ENCODE data around the gene CDADC1. TPM values are rescaled to one million over a fixed set of nuclear protein-coding genes. Genes with fewer than 3 reads are reported as not detected.
A peak's percentile ranks its signal among the peaks of the same experiment; 100 is the strongest.
"Not testable (repeated sequence)": the region's sequence is repeated elsewhere in the genome, so short reads cannot be mapped to it uniquely, and the experiment has no call there.

Gene CDADC1
- total RNA-seq, 4 donors from 2014 or later: 9.0 to 19.5 (median 14.1) TPM

- 79 to 90% methylated on average over 2 of the region's 2 CpGs for whole genome bisulfite sequencing, 2 donors
- H3K27me3 ChIP-seq: no peaks in the 10 kb centered on the region
- DNase-seq (ENCODE audit: low spot score in 2 of 2): no peak
- peaks cover 0 to 24% (median 0%) of the 10 kb centered on the region in 3 donors for H3K36me3 ChIP-seq
- no peak for TF ChIP-seq EP300 (IDR thresholded peaks at IDR 0.05)
- TF ChIP-seq POLR2A (IDR thresholded peaks at IDR 0.05): no peak
- TF ChIP-seq, protein P1, sequence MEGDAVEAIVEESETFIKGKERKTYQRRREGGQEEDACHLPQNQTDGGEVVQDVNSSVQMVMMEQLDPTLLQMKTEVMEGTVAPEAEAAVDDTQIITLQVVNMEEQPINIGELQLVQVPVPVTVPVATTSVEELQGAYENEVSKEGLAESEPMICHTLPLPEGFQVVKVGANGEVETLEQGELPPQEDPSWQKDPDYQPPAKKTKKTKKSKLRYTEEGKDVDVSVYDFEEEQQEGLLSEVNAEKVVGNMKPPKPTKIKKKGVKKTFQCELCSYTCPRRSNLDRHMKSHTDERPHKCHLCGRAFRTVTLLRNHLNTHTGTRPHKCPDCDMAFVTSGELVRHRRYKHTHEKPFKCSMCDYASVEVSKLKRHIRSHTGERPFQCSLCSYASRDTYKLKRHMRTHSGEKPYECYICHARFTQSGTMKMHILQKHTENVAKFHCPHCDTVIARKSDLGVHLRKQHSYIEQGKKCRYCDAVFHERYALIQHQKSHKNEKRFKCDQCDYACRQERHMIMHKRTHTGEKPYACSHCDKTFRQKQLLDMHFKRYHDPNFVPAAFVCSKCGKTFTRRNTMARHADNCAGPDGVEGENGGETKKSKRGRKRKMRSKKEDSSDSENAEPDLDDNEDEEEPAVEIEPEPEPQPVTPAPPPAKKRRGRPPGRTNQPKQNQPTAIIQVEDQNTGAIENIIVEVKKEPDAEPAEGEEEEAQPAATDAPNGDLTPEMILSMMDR (IDR thresholded peaks at IDR 0.05): no peak
- H3K27ac ChIP-seq: peak overlapping the region in 3 of 4 donors; percentile 45 to 73 (median 60)
- H3K4me1 ChIP-seq: peaks cover 0 to 25% (median 6%) of the 10 kb centered on the region in 4 donors
- H3K9me3 ChIP-seq: no peaks in the 10 kb centered on the region
- no peak overlapping the region for H3K4me3 ChIP-seq
Measured at GRCh38 chr13:49319951-49320350, 72.2 kb downstream of the CDADC1 start.

DNA sequence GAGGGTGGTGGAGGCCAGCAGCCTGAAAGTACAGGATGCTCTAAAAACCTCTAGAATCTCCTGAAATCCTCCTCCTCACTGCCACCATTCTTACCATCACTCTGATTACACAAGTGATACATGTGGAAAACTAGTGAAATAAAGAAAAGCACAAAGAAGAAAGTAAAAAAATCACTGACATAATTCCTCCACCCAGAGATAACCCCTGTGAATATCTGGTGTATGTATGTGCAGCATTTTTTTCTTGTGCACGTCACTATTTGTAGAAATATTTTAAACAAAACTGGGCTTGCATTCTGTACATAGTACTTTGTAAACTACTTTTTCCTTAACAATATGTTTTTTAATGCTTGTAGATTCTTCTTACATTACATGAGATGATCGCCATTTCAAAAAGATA is 73.2 kb downstream of the CDADC1 start:
- Histone ChIP-seq H3K4me3 (no peak overlapping the region), H3K27me3 (no peaks in the 10 kb centered on the region), H3K4me1 (peaks cover 0 to 19% (median 3%) of the 10 kb centered on the region in 4 donors), H3K27ac (peak overlapping the region in 2 of 4 donors; percentile 60 to 73), H3K9me3 (no peaks in the 10 kb centered on the region), H3K36me3 (peaks cover 0 to 27% (median 0%) of the 10 kb centered on the region in 3 donors)
- DNase-seq (ENCODE audit: low spot score in 2 of 2): no peak
- 80 to 83% methylated on average over 2 of the region's 2 CpGs for WGBS, 2 donors
- TF ChIP-seq, protein P1 (IDR thresholded peaks at IDR 0.05): no peak
- TF ChIP-seq EP300 (IDR thresholded peaks at IDR 0.05) (no peak), POLR2A (IDR thresholded peaks at IDR 0.05) (no peak)

DNA sequence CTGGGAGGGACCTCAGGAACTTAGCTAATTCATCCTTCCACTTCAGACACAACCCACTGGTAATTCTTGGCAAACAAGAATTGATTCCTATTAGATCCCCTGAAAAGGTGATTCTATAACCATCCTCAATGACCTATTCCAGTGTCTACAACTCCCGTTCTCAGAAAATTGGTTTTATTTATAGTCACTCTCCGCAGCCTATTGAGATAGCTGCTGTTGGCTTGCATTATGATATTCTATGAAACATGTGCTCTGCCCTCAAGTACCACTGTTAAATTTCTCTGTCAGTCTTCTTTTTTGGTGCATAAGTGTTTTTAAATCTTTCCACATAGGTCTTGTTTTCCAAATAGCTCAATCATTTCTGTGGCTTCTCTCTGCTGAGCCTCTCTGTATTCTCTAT is 75.0 kb downstream of the CDADC1 start:
- Histone ChIP-seq H3K4me3 (no peak overlapping the region), H3K27me3 (no peaks in the 10 kb centered on the region), H3K36me3 (peaks cover 0 to 30% (median 0%) of the 10 kb centered on the region in 3 donors), H3K9me3 (no peaks in the 10 kb centered on the region), H3K4me1 (peaks cover 0 to 15% (median 3%) of the 10 kb centered on the region in 4 donors), H3K27ac (no peak overlapping the region)
- 86 to 91% methylated on average over 2 of the region's 2 CpGs for WGBS, 2 donors
- no peak for TF ChIP-seq POLR2A (IDR thresholded peaks at IDR 0.05)
- TF ChIP-seq, protein P1 (IDR thresholded peaks at IDR 0.05): no peak
- DNase-seq (ENCODE audit: low spot score in 2 of 2): no peak

DNA sequence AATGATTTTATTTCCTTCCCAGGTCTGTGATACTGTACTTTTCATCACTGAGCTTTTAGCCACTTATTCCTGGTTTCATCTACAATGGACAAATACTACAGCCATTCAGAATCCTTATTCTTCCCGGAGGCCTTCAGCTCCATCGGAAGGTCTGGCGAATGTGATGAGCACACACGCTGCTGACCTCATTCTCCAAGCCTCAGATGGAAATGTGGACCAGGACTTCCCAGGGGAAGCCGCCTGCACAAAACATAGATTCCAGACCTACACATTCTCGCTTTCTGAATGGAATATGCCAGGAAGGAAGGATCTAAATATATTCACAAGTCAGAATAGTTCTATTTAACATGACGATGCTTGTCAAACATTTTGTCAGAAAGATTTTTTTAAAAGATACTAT is 75.6 kb downstream of the CDADC1 start:
- Histone ChIP-seq H3K9me3 (no peaks in the 10 kb centered on the region), H3K4me1 (peaks cover 0 to 15% (median 3%) of the 10 kb centered on the region in 4 donors), H3K4me3 (no peak overlapping the region), H3K27me3 (no peaks in the 10 kb centered on the region), H3K36me3 (peaks cover 0 to 30% (median 0%) of the 10 kb centered on the region in 3 donors), H3K27ac (no peak overlapping the region)
- DNase-seq (ENCODE audit: low spot score in 2 of 2): no peak
- TF ChIP-seq EP300 (IDR thresholded peaks at IDR 0.05) (no peak), POLR2A (IDR thresholded peaks at IDR 0.05) (no peak)
- TF ChIP-seq, protein P1 (IDR thresholded peaks at IDR 0.05): no peak
- 76 to 84% methylated on average over 7 of the region's 7 CpGs for WGBS, 2 donors

DNA sequence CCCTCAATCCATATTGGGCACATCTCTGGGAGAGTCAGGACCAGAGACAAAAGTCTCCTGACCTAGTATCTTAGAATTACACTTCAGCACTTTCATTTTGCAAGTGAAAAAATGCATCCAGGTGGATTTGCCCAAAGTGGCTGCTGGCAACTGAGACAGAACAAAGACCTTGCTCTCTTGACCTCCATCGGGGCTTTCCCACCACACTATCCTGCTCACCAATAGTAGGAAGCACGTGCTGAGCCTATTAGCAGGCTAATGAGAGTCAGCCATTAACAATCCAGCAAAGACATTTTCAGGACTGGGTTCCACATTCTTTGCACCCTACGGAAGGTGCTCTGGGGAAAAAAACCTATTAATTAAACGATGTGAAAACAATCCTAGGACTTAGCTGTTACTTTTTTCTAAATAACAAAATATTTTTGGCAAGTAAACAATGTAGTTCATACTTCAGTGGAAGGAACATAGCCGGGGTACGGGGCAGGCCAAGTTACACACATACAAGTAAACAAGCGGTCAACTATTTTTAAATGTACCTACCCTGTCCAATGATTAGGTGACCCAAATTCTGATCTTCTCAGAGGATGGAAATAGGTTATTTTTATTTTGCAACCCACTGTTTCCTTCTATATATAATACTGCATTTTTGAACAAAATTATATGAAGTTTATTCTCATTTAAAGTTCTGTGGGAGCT is 78.6 kb downstream of the CDADC1 start:
- TF ChIP-seq EP300 (IDR thresholded peaks at IDR 0.05) (no peak), POLR2A (IDR thresholded peaks at IDR 0.05) (no peak)
- TF ChIP-seq, protein P1 (IDR thresholded peaks at IDR 0.05): no peak
- Histone ChIP-seq H3K9me3 (no peaks in the 10 kb centered on the region), H3K4me1 (peaks cover 0 to 8% (median 0%) of the 10 kb centered on the region in 4 donors), H3K27ac (peak overlapping the region in 3 of 4 donors; percentile 4 to 21 (median 20)), H3K4me3 (no peak overlapping the region), H3K27me3 (no peaks in the 10 kb centered on the region), H3K36me3 (peaks cover 0 to 41% (median 0%) of the 10 kb centered on the region in 3 donors)
- 67 to 68% methylated on average over 7 of the region's 7 CpGs for WGBS, 2 donors
- no peak for DNase-seq (ENCODE audit: low spot score in 2 of 2)

DNA sequence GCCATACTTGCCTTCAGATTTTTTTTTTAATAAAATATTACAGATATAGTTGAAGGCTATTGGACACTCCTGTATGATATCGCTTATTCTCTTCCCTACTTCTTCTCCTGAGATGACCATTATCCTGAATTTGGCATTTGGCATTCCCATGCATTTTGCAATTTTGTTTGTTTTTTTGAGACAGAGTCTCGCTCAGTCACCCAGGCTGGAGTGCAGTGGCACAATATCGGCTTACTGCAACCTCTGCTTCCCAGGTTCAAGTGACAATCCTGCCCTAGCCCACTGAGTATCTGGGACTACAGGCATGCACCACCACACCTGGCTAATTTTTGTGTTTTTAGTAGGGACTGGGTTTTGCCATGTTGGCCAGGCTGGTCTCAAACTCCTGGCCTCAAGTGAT is 79.4 kb downstream of the CDADC1 start:
- peaks cover 0 to 45% (median 0%) of the 10 kb centered on the region in 3 donors for H3K36me3 ChIP-seq
- H3K27ac ChIP-seq; H3K4me1 ChIP-seq; H3K9me3 ChIP-seq; H3K4me3 ChIP-seq; DNase-seq (ENCODE audit: low spot score in 2 of 2); H3K27me3 ChIP-seq: not testable (repeated sequence)
- WGBS, 2 donors: 97 to 100% methylated on average over 3 of the region's 3 CpGs

All from tibial nerve (tissue), 4 donors.